ENCODE data around the gene DCANP1.

The DCANP1 gene

GRCh38 chr5:135478938-135479337 is 31.8 kb upstream of the DCANP1 start:
- H3K9ac ChIP-seq (ENCODE audit: low read depth, low read length) = no peak overlapping the region
- H3K27me3 ChIP-seq (ENCODE audit: insufficient read depth, low read length) = peaks cover 97% of the 10 kb centered on the region
- H3K27ac ChIP-seq (ENCODE audit: low read depth, low read length) = no peak overlapping the region
- H3K9me3 ChIP-seq (ENCODE audit: insufficient read depth, low read depth, low read length) = no peaks in the 10 kb centered on the region
- no peak overlapping the region for H3K4me3 ChIP-seq (ENCODE audit: low read length)
- WGBS = 29% methylated on average over 3 of the region's 4 CpGs
- H3K4me1 ChIP-seq (ENCODE audit: insufficient read depth, low read length) = peaks cover 8% of the 10 kb centered on the region
- H3K36me3 ChIP-seq (ENCODE audit: insufficient read depth, low read length) = no peaks in the 10 kb centered on the region

GRCh38 chr5:135477613-135478066 is 30.5 kb upstream of the DCANP1 start:
- Histone ChIP-seq H3K9ac (ENCODE audit: low read depth, low read length) (no peak overlapping the region), H3K27me3 (ENCODE audit: insufficient read depth, low read length) (peaks cover 97% of the 10 kb centered on the region), H3K36me3 (ENCODE audit: insufficient read depth, low read length) (no peaks in the 10 kb centered on the region), H3K4me3 (ENCODE audit: low read length) (no peak overlapping the region), H3K27ac (ENCODE audit: low read depth, low read length) (no peak overlapping the region), H3K4me1 (ENCODE audit: insufficient read depth, low read length) (peaks cover 8% of the 10 kb centered on the region), H3K9me3 (ENCODE audit: insufficient read depth, low read depth, low read length) (no peaks in the 10 kb centered on the region)
- WGBS = 34% methylated on average over 14 of the region's 14 CpGs

- H3K36me3 ChIP-seq (ENCODE audit: insufficient read depth, low read length) = no peaks in the 10 kb centered on the region
- 35% methylated on average over 21 of the region's 24 CpGs for WGBS
- no peak overlapping the region for H3K9ac ChIP-seq (ENCODE audit: low read depth, low read length)
- no peak overlapping the region for H3K27ac ChIP-seq (ENCODE audit: low read depth, low read length)
- peaks cover 8% of the 10 kb centered on the region for H3K4me1 ChIP-seq (ENCODE audit: insufficient read depth, low read length)
- H3K9me3 ChIP-seq (ENCODE audit: insufficient read depth, low read depth, low read length) = no peaks in the 10 kb centered on the region
- H3K27me3 ChIP-seq (ENCODE audit: insufficient read depth, low read length) = peaks cover 97% of the 10 kb centered on the region
- no peak overlapping the region for H3K4me3 ChIP-seq (ENCODE audit: low read length)
These were observed 29.8 kb upstream of the DCANP1 start for GRCh38 chr5:135476615-135477581.

- H3K27me3 ChIP-seq (ENCODE audit: insufficient read depth, low read length) = peaks cover 99% of the 10 kb centered on the region
These were observed 27.0 kb upstream of the DCANP1 start for GRCh38 chr5:135473956-135474670.

GRCh38 chr5:135472141-135472540 is 25.0 kb upstream of the DCANP1 start:
- 90% methylated on average over 5 of the region's 5 CpGs for WGBS
- Histone ChIP-seq H3K4me1 (ENCODE audit: insufficient read depth, low read length) (peaks cover 10% of the 10 kb centered on the region), H3K27me3 (ENCODE audit: insufficient read depth, low read length) (peaks cover 100% of the 10 kb centered on the region), H3K27ac (ENCODE audit: low read depth, low read length) (no peak overlapping the region), H3K4me3 (ENCODE audit: low read length) (no peak overlapping the region), H3K9ac (ENCODE audit: low read depth, low read length) (no peak overlapping the region), H3K36me3 (ENCODE audit: insufficient read depth, low read length) (no peaks in the 10 kb centered on the region), H3K9me3 (ENCODE audit: insufficient read depth, low read depth, low read length) (no peaks in the 10 kb centered on the region)

More at GRCh38 chr5:135473956-135474670, 27.0 kb upstream of the DCANP1 start:
- Histone ChIP-seq H3K4me3 (ENCODE audit: low read length) (no peak overlapping the region), H3K9me3 (ENCODE audit: insufficient read depth, low read depth, low read length) (no peaks in the 10 kb centered on the region), H3K4me1 (ENCODE audit: insufficient read depth, low read length) (peaks cover 7% of the 10 kb centered on the region), H3K36me3 (ENCODE audit: insufficient read depth, low read length) (no peaks in the 10 kb centered on the region), H3K27ac (ENCODE audit: low read depth, low read length) (no peak overlapping the region), H3K9ac (ENCODE audit: low read depth, low read length) (no peak overlapping the region)
- WGBS = 79% methylated on average over 12 of the region's 12 CpGs

- 85% methylated on average over 4 of the region's 4 CpGs for WGBS
- no peaks in the 10 kb centered on the region for H3K9me3 ChIP-seq (ENCODE audit: insufficient read depth, low read depth, low read length)
- H3K4me1 ChIP-seq (ENCODE audit: insufficient read depth, low read length) = peaks cover 10% of the 10 kb centered on the region
- H3K36me3 ChIP-seq (ENCODE audit: insufficient read depth, low read length) = no peaks in the 10 kb centered on the region
- no peak overlapping the region for H3K4me3 ChIP-seq (ENCODE audit: low read length)
- H3K27ac ChIP-seq (ENCODE audit: low read depth, low read length) = no peak overlapping the region
- no peak overlapping the region for H3K9ac ChIP-seq (ENCODE audit: low read depth, low read length)
- H3K27me3 ChIP-seq (ENCODE audit: insufficient read depth, low read length) = peaks cover 100% of the 10 kb centered on the region
These were observed 24.6 kb upstream of the DCANP1 start for GRCh38 chr5:135471726-135472125.

GRCh38 chr5:135469911-135470310 is 22.8 kb upstream of the DCANP1 start:
- H3K36me3 ChIP-seq (ENCODE audit: insufficient read depth, low read length) = no peaks in the 10 kb centered on the region
- WGBS = 86% methylated on average over 3 of the region's 5 CpGs
- H3K27ac ChIP-seq (ENCODE audit: low read depth, low read length) = no peak overlapping the region
- H3K9me3 ChIP-seq (ENCODE audit: insufficient read depth, low read depth, low read length) = no peaks in the 10 kb centered on the region
- H3K4me3 ChIP-seq (ENCODE audit: low read length) = no peak overlapping the region
- H3K27me3 ChIP-seq (ENCODE audit: insufficient read depth, low read length) = peaks cover 100% of the 10 kb centered on the region
- H3K4me1 ChIP-seq (ENCODE audit: insufficient read depth, low read length) = peaks cover 15% of the 10 kb centered on the region
- no peak overlapping the region for H3K9ac ChIP-seq (ENCODE audit: low read depth, low read length)

- 100% methylated on average over 2 of the region's 2 CpGs for WGBS
These were observed 21.4 kb upstream of the DCANP1 start for GRCh38 chr5:135468541-135468940.

GRCh38 chr5:135467871-135468485 is 20.8 kb upstream of the DCANP1 start:
- H3K36me3 ChIP-seq (ENCODE audit: insufficient read depth, low read length) = no peaks in the 10 kb centered on the region
- 91% methylated on average over 4 of the region's 4 CpGs for WGBS
- H3K4me1 ChIP-seq (ENCODE audit: insufficient read depth, low read length) = peaks cover 15% of the 10 kb centered on the region
- H3K9ac ChIP-seq (ENCODE audit: low read depth, low read length) = no peak overlapping the region
- peaks cover 100% of the 10 kb centered on the region for H3K27me3 ChIP-seq (ENCODE audit: insufficient read depth, low read length)
- H3K4me3 ChIP-seq (ENCODE audit: low read length) = no peak overlapping the region
- no peak overlapping the region for H3K27ac ChIP-seq (ENCODE audit: low read depth, low read length)
- H3K9me3 ChIP-seq (ENCODE audit: insufficient read depth, low read depth, low read length) = no peaks in the 10 kb centered on the region

More at GRCh38 chr5:135468541-135468940, 21.4 kb upstream of the DCANP1 start:
- Histone ChIP-seq H3K36me3 (ENCODE audit: insufficient read depth, low read length) (no peaks in the 10 kb centered on the region), H3K4me1 (ENCODE audit: insufficient read depth, low read length) (peaks cover 15% of the 10 kb centered on the region), H3K4me3 (ENCODE audit: low read length) (no peak overlapping the region), H3K27me3 (ENCODE audit: insufficient read depth, low read length) (peaks cover 100% of the 10 kb centered on the region), H3K9ac (ENCODE audit: low read depth, low read length) (no peak overlapping the region), H3K9me3 (ENCODE audit: insufficient read depth, low read depth, low read length) (no peaks in the 10 kb centered on the region), H3K27ac (ENCODE audit: low read depth, low read length) (no peak overlapping the region)

GRCh38 chr5:135467051-135467625 is 20.0 kb upstream of the DCANP1 start:
- H3K4me3 ChIP-seq (ENCODE audit: low read length) = peak overlapping the region; percentile 42
- 45% methylated on average over 15 of the region's 15 CpGs for WGBS

More at GRCh38 chr5:135467051-135467625, 20.0 kb upstream of the DCANP1 start:
- H3K4me1 ChIP-seq (ENCODE audit: insufficient read depth, low read length) = peaks cover 15% of the 10 kb centered on the region
- H3K36me3 ChIP-seq (ENCODE audit: insufficient read depth, low read length) = no peaks in the 10 kb centered on the region
- peaks cover 99% of the 10 kb centered on the region for H3K27me3 ChIP-seq (ENCODE audit: insufficient read depth, low read length)
- H3K27ac ChIP-seq (ENCODE audit: low read depth, low read length) = no peak overlapping the region
- H3K9ac ChIP-seq (ENCODE audit: low read depth, low read length) = no peak overlapping the region
- no peaks in the 10 kb centered on the region for H3K9me3 ChIP-seq (ENCODE audit: insufficient read depth, low read depth, low read length)
